Prostate gland (tissue), 2 donors: Measurements from ENCODE around the gene KCTD6.

Experiments
- POLR2A ChIP-seq: fragments of 450-650 bp; IDR thresholded peaks from one replicate; pipeline ENCODE4 v1.6.1; 2016; ENCODE audit warnings: antibody characterized with exemption, mild to moderate bottlenecking
- POLR2AphosphoS5 ChIP-seq: sonication (generic); formaldehyde crosslinking; IDR thresholded peaks from one replicate; pipeline ENCODE4 v1.6.1; 2017; ENCODE audit warnings: antibody characterized with exemption
- TF ChIP-seq, protein P1 (sequence below), 4 experiments: fragments of 200-600 bp in 2 of 4; fragments of 450-650 bp in 2 of 4; sonication (generic) in 2 of 4; IDR thresholded peaks; 1 replicate in 3 of 4; 2 replicates in 1 of 4; pipeline ENCODE4 v1.5.1; 2016 to 2019; ENCODE audit warnings: antibody characterized with exemption in 4 of 4, mild to moderate bottlenecking in 2 of 4, moderate library complexity in 2 of 4

DNA sequence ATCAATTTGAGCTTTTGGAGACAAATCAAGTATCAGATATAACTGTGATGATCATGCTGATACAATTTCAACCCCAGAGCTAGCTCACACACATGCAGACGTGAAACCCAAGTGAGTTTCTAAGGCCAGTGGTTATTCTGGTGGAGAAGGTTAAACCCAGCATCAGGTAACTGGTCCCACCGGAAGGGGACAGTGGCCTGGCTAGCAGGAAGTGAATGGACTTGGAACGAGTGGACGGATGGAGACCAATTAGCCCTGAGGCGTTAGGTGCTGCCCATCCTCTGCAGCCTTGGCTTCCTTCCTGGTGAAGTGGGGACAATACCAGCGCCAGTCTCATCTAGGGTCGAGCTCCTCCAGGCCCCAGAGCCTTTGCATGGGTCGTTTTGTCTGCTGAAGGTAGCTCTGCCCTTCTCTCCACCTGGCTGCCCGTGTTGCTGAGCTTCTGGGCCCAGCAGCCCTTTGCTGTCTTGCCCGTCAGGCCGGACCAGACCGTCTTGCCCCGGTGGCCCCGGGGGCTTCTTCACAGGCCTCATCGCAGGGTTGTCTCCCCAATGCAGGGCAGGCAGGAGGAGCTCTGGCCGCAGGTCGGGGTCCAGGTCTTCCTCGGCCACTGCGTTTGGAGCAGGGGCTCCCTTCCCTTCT is 915 bp upstream of the KCTD6 start:
- TF ChIP-seq POLR2AphosphoS5 = no peak
- no peak for TF ChIP-seq POLR2A
- TF ChIP-seq, protein P1, sequence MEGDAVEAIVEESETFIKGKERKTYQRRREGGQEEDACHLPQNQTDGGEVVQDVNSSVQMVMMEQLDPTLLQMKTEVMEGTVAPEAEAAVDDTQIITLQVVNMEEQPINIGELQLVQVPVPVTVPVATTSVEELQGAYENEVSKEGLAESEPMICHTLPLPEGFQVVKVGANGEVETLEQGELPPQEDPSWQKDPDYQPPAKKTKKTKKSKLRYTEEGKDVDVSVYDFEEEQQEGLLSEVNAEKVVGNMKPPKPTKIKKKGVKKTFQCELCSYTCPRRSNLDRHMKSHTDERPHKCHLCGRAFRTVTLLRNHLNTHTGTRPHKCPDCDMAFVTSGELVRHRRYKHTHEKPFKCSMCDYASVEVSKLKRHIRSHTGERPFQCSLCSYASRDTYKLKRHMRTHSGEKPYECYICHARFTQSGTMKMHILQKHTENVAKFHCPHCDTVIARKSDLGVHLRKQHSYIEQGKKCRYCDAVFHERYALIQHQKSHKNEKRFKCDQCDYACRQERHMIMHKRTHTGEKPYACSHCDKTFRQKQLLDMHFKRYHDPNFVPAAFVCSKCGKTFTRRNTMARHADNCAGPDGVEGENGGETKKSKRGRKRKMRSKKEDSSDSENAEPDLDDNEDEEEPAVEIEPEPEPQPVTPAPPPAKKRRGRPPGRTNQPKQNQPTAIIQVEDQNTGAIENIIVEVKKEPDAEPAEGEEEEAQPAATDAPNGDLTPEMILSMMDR (IDR thresholded peaks at IDR 0.05) = no peak
